Uterus (tissue), 2 donors: Measurements from ENCODE around the gene MACC1.

Source experiments
- POLR2A ChIP-seq, 2 donors: fragments of 450-650 bp; IDR thresholded peaks; one replicate each; pipeline ENCODE4 v1.6.1; 2016; ENCODE audit warnings: antibody characterized with exemption in 2 of 2, mild to moderate bottlenecking in 1 of 2, moderate library complexity in 1 of 2
- TF ChIP-seq, protein P1 (sequence below), 4 experiments: fragments of 200-600 bp in 2 of 4; fragments of 450-650 bp in 2 of 4; sonication (generic) in 2 of 4; IDR thresholded peaks; one replicate each; pipeline ENCODE4 v1.5.1; 2016 to 2019; ENCODE audit warnings: antibody characterized with exemption in 4 of 4, mild to moderate bottlenecking in 2 of 4, moderate library complexity in 1 of 4

DNA sequence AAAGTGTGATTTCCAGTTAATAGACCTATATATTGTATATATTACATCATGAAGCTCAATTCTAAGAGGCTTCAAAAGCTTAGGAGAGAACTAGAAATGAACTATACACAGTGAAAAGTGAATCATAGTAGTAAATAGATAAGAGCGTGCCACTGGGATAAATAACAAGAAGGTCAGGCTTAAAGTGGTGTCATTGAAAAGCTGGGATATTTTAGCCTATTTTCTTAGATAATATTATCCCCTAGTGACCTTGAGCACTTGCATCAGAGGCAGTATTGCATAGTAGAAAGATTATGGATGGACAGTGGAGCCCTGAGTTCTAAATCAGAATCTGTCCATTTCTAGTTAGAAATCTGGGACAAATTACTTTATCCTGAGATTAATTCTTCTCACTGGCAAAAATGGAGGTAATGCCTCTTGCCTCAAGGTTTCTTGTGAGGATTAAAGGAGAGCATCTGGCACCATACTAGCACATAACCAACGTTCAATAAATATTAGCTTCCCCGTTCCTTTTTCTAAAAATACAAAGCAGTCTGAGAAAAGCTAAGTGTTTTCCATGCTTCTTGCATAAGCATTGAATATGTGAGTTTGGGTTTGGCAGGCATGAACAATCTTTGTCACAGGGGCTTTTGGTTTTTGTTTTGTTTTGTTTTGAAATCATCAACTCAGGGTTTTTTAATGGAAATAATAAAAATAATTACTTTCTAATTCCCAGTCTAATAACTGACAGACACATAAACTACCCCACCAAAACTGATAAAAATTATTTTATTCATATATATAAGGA, 27.3 kb upstream of the MACC1 start:
- TF ChIP-seq, protein P1, sequence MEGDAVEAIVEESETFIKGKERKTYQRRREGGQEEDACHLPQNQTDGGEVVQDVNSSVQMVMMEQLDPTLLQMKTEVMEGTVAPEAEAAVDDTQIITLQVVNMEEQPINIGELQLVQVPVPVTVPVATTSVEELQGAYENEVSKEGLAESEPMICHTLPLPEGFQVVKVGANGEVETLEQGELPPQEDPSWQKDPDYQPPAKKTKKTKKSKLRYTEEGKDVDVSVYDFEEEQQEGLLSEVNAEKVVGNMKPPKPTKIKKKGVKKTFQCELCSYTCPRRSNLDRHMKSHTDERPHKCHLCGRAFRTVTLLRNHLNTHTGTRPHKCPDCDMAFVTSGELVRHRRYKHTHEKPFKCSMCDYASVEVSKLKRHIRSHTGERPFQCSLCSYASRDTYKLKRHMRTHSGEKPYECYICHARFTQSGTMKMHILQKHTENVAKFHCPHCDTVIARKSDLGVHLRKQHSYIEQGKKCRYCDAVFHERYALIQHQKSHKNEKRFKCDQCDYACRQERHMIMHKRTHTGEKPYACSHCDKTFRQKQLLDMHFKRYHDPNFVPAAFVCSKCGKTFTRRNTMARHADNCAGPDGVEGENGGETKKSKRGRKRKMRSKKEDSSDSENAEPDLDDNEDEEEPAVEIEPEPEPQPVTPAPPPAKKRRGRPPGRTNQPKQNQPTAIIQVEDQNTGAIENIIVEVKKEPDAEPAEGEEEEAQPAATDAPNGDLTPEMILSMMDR (IDR thresholded peaks at IDR 0.05): no peak
- no peak for TF ChIP-seq POLR2A (IDR thresholded peaks at IDR 0.05)
